OCI-LY1 (cell line): ENCODE measurements around the gene UMODL1.

ENCODE experiments used
- H2AFZ ChIP-seq: fragments of 200-600 bp; sonication (generic), shearing (Covaris generic); 2 replicates; pipeline ENCODE4 v1.6.0; 2014; ENCODE audit warnings: antibody characterized with exemption, mild to moderate bottlenecking, low read length
- H3F3A ChIP-seq: fragments of 200-600 bp; sonication (generic), shearing (Covaris generic); 2 replicates; pipeline ENCODE4 v1.6.0; 2014; ENCODE audit warnings: mild to moderate bottlenecking, antibody characterized with exemption, low read length, moderate library complexity; ENCODE audit not compliant: insufficient read depth
- H3K27ac ChIP-seq: fragments of 200-600 bp; sonication (generic); 2 replicates; pipeline ENCODE4 v1.5.1; 2014; ENCODE audit warnings: low read length, mixed run types, mild to moderate bottlenecking, low read depth; ENCODE audit not compliant: poor library complexity, severe bottlenecking
- H3K27me3 ChIP-seq: fragments of 200-600 bp; sonication (generic); 2 replicates; pipeline ENCODE4 v1.6.0; 2014; ENCODE audit warnings: antibody characterized with exemption, mild to moderate bottlenecking, low read length, moderate library complexity; ENCODE audit not compliant: insufficient read depth
- H3K36me3 ChIP-seq: fragments of 200-600 bp; sonication (generic); 2 replicates; pipeline ENCODE4 v1.6.1; 2014; ENCODE audit warnings: mild to moderate bottlenecking, antibody characterized with exemption, low read length, moderate library complexity, mixed read lengths; ENCODE audit not compliant: insufficient read depth
- H3K4me1 ChIP-seq: fragments of 200-600 bp; sonication (generic); 2 replicates; pipeline ENCODE4 v1.5.1; 2014; ENCODE audit warnings: mild to moderate bottlenecking, low read length, moderate library complexity; ENCODE audit not compliant: insufficient read depth, severe bottlenecking
- H3K4me2 ChIP-seq: fragments of 200-600 bp; sonication (generic), shearing (Covaris generic); 2 replicates; pipeline ENCODE4 v1.6.1; 2014; ENCODE audit warnings: low read length
- H3K4me3 ChIP-seq: fragments of 200-600 bp; sonication (generic); 2 replicates; pipeline ENCODE4 v1.5.1; 2014; ENCODE audit warnings: low read length, low read depth, mild to moderate bottlenecking, mixed read lengths; ENCODE audit not compliant: poor library complexity, severe bottlenecking
- H3K79me2 ChIP-seq: fragments of 200-600 bp; shearing (Covaris generic); 2 replicates; pipeline ENCODE4 v1.6.1; 2016; ENCODE audit warnings: mixed run types, low read length, mixed read lengths; ENCODE audit not compliant: insufficient read depth
- H3K9ac ChIP-seq: fragments of 200-600 bp; sonication (generic), shearing (Covaris generic); 2 replicates; pipeline ENCODE4 v1.6.1; 2014; ENCODE audit warnings: mild to moderate bottlenecking, low read length, mixed read lengths
- H3K9me2 ChIP-seq: fragments of 200-600 bp; sonication (generic), shearing (Covaris generic); 2 replicates; pipeline ENCODE4 v1.6.1; 2014; ENCODE audit warnings: low read depth, mild to moderate bottlenecking, low read length, mixed read lengths
- H3K9me3 ChIP-seq: fragments of 200-600 bp; shearing (Covaris generic); 2 replicates; pipeline ENCODE4 v1.6.1; 2014; ENCODE audit warnings: low read length, mixed read lengths
- H4K20me1 ChIP-seq: fragments of 200-600 bp; sonication (generic), shearing (Covaris generic); 2 replicates; pipeline ENCODE4 v1.6.0; 2016; ENCODE audit warnings: mild to moderate bottlenecking, low read length; ENCODE audit not compliant: insufficient read depth
- CTCF ChIP-seq: fragments of 200-600 bp; sonication (generic), shearing (Covaris generic); IDR thresholded peaks from 2 replicates; pipeline ENCODE4 v1.5.1; 2017; ENCODE audit warnings: mild to moderate bottlenecking, antibody characterized with exemption, low read length, moderate library complexity, mixed read lengths
- EZH2 ChIP-seq: fragments of 200-600 bp; sonication (generic), shearing (Covaris generic); IDR thresholded peaks from 2 replicates; pipeline ENCODE4 v1.8.0; 2017; ENCODE audit warnings: borderline replicate concordance, mixed run types, mild to moderate bottlenecking, antibody characterized with exemption, low read length, moderate library complexity, mixed read lengths

Gene UMODL1

GRCh38 chr21:42111811-42112210, 40.7 kb downstream of the UMODL1 start:
- no peak overlapping the region for H3K9ac ChIP-seq
- TF ChIP-seq CTCF (no peak), EZH2 (no peak)
- no peaks in the 10 kb centered on the region for H3K9me3 ChIP-seq
- no peak overlapping the region for H3K27ac ChIP-seq
- no peak overlapping the region for H3K4me2 ChIP-seq
- H3F3A ChIP-seq, result no peaks in the 10 kb centered on the region
- H3K79me2 ChIP-seq, result no peaks in the 10 kb centered on the region
- H3K4me3 ChIP-seq, result no peak overlapping the region
- no peak overlapping the region for H2AFZ ChIP-seq
- H3K27me3 ChIP-seq, result peaks cover 14% of the 10 kb centered on the region; the same call in 1 of the 2 replicates
- no peaks in the 10 kb centered on the region for H3K9me2 ChIP-seq
- peaks cover 23% of the 10 kb centered on the region for H3K4me1 ChIP-seq
- H4K20me1 ChIP-seq, result no peaks in the 10 kb centered on the region
- H3K36me3 ChIP-seq, result no peaks in the 10 kb centered on the region

GRCh38 chr21:42112238-42112637, 41.1 kb downstream of the UMODL1 start:
- no peak for TF ChIP-seq CTCF
- TF ChIP-seq EZH2, result no peak
- Histone ChIP-seq H3K36me3 (no peaks in the 10 kb centered on the region), H3K9me2 (no peaks in the 10 kb centered on the region), H3K4me3 (no peak overlapping the region), H3K9ac (no peak overlapping the region), H3K27me3 (peaks cover 14% of the 10 kb centered on the region; the same call in 1 of the 2 replicates), H3K9me3 (no peaks in the 10 kb centered on the region), H2AFZ (no peak overlapping the region), H3K4me2 (no peak overlapping the region), H3K27ac (no peak overlapping the region), H3F3A (no peaks in the 10 kb centered on the region), H3K4me1 (peaks cover 25% of the 10 kb centered on the region), H4K20me1 (no peaks in the 10 kb centered on the region), H3K79me2 (no peaks in the 10 kb centered on the region)

- TF ChIP-seq EZH2 (no peak), CTCF (no peak)
- no peaks in the 10 kb centered on the region for H3K9me3 ChIP-seq
- H3K36me3 ChIP-seq, result no peaks in the 10 kb centered on the region
- peaks cover 25% of the 10 kb centered on the region for H3K4me1 ChIP-seq
- no peak overlapping the region for H3K9ac ChIP-seq
- H3F3A ChIP-seq, result no peaks in the 10 kb centered on the region
- no peak overlapping the region for H2AFZ ChIP-seq
- H3K4me2 ChIP-seq, result no peak overlapping the region
- H3K79me2 ChIP-seq, result no peaks in the 10 kb centered on the region
- H3K27ac ChIP-seq, result no peak overlapping the region
- no peak overlapping the region for H3K4me3 ChIP-seq
- no peaks in the 10 kb centered on the region for H4K20me1 ChIP-seq
- no peaks in the 10 kb centered on the region for H3K9me2 ChIP-seq
- H3K27me3 ChIP-seq, result peaks cover 14% of the 10 kb centered on the region; the same call in 1 of the 2 replicates
Measured at GRCh38 chr21:42112857-42113256, 41.7 kb downstream of the UMODL1 start.
